NOMO-1 (cell line): ENCODE results near the gene NUDT1.
A peak's percentile ranks its signal among the peaks of the same experiment; 100 is the strongest.

Experiments
- DNase-seq, 2 experiments: peaks; one replicate each; lab custom pipeline; 2025; ENCODE audit not compliant: unreplicated experiment in 2 of 2; lab: John Stamatoyannopoulos, UW

NUDT1 gene

DNA sequence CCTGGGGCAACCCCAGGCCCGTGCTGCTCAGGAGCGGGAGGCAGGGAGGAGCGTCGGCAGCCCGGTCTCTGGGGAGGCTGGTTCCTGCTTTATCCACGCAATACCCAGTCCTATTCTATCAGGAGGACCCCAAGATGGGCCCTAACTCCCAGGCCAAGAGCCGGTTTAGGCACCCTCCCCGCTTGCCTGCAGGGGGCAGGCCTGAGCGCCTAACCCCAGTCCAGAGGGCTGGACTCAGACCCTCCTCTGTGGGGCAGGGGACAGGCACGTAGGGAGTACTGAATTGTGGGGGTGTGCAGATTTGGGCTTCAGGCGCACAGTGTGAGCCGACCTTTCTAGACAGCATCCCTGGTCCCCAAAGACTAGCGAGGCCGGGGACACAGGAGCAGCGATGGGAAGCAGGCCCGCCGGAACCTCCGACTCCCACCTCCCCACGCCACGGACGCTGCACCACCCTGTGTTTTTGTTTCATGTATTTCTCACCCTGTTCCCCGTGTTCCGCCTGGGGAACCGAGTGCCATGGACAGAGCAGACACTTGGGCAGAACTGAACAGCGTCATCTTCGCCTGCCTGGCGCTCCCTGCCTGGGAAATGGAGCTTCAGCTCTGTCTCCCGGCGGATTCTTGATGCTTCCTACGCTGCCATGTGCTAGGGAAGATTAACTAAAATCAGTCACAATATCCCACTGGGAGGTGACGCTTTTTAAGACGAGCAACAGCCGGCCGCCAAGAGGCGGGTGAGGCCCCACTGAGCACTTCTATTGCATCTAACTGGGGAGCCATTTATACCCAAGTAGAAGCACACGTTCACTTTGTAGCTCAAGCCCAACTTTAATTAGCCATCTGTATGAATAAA is 5.3 kb downstream of the NUDT1 start:
- DNase-seq, result no peak

DNA sequence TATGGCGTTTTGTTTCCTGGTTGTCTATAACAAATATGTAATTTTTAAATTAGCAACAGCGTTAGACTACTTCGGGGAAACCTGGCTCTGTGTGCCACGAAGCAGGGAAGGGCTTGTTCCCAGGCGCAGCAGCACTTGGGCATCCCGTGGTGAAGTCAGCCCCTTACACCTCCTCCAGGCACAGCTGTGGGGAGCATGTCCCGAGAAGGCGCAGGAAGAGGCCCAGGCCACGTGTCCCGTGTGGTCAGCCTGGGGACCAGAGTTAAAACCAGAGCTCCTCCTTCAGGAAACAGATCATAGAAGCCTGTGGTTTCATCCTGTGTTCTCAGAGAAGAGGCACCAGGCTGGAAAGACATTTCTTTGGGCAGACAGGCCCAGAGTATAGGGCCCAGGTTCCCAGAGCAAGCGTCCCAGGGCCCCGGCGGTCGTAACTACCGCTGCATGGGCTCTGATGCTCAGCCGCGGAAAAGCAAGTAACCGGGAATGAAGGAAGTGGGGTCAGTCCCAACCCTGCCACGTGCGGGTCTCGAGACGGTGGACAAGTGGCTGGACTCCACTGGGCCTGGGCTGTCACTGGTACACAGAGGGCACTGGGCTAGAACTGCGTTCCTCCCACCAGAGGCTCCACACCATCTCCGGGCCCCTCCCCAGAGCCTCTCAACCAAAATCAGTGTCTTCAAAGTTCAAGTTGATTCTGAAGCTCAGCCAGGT is 7.1 kb downstream of the NUDT1 start:
- peak; percentile 46 to 86 for DNase-seq

DNA sequence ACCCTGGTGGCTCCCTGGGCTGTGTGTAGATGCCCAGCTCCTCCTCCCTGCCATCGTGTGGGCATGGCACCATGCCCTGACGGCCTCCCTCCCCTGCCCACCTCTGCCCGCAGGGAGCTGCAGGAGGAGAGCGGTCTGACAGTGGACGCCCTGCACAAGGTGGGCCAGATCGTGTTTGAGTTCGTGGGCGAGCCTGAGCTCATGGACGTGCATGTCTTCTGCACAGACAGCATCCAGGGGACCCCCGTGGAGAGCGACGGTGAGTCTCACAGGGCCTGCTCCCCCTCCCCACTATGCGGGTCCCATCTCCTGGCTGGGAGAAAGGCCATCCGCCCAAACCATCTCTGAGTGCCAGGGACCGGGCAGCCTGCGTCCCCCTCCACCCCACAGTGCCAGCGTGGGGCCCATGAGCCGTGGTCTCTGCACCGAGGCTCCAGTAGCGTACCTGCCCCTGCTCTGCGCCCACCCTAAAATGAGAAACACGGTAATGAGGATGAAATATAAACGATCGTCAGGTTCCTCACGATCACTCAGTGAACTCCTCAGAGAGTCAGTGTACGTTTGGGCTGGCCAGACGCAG is 7.8 kb downstream of the NUDT1 start:
- DNase-seq, result no peak

DNA sequence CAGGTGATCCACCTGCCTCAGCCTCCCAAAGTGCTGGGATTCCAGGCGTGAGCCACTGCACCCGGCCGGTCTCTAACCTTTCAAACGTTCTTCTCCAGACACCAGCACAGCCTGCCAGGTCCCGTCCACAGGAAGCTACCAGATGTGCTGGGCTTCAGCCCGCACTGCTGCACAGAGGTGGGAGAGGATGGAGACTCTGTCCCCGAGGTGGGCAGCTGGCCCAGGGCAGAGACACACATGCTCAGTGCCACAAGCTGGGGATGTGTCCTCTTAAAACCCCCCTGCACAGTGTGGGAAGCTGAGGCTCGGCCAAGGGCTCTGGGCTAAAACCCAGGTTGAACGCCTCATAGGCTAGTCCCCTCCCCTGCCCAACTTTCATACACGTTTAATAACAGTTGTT is 9.4 kb downstream of the NUDT1 start:
- no peak for DNase-seq

DNA sequence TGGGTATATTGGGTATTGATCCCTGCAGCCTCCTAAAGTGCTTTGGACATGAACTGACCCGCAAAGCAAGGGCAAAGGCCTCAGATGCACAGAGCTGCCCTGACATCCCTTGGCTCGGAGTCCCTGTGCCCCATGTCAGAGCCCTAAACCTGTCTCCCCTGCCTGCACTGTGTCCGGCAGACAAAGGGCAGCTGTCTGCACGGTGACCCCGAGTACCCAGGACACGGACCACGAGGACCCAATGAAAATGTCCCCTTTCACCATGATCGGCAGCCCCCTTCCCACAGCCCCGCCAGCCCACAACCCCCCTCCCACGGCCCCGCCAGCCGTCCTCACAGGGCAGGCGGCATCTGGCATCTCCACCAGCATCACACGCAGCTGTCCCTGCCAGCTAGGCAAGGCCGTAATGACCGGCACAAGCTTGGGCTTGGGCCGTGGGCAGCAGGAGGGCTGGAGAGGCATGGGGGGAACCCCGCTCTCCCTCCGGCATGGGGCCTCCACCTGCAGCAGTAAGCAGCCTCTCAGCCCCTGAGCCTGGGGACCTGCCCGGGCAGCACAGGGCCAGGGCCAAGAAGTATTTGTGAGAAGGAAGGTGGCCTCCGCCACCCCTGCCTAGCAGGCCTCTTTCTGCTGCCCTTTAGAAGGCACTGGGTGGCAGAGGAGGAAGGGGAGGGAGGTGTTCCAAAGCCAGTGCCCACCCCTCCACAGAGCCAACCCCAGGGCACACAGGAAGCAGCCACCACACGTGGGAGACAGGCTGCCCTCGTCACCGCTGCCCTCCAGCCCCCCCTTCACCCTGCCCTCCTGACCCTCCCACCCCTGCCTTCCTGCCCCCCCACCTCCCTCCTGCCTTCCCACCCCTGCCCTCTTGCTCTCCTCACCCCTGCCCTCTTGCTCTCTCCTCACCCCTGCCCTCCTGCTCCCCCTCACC is 10.1 kb downstream of the NUDT1 start:
- DNase-seq, result no peak

DNA sequence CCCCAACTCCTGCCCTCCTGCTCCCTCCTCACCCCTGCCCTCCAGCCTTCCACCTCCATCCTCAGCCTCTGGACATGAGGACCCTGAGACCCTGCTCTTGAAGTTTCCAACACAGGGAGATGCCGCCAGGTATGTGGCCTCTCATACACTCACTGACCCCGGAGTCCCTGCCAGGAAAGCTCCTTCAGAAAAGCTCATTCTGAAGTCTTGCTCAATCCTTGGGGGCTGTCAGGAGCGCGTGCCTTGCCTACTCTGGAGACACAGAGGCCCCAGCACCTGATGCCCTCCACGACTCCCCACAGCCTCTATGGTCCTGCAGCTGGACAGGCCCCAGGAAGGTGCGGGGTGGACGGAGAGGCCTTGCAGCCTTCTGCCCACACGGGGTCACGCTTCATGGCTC is 11.0 kb downstream of the NUDT1 start:
- DNase-seq, result no peak

DNA sequence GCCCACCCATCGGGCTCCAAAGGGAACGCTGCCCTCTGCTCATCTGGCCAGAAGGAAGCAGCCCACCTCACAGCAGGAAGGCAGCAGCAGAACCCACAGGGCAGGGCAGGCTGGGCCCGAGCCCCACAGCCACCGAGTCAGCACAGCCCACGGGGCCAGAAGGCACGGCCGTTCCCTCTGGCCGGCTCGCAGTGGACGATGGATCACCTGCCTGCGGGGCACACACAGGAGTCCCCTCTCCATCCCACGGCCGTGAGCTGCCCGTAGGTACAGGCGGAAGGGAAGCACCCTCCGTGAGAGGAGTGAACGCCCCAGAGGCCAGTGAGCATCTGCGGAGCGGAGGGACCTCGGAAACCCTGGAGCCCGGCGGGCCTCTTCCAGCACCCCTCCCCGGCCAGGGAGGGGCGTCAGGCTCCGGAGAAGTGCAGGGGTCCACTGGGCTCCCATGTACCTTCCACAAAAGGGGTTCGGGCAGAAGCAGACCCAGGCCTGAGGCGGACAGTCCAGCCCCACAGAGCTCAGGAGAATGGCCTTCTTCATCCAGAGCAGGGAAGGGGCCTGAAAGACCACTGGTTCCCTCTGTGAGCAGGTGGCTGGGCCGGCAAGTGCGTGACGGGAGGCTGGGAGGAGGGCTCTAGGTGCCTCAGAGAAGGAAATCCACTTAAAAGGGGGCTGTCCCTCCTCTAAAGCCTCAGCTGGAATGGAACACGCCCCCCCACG is 11.7 kb downstream of the NUDT1 start:
- no peak for DNase-seq

DNA sequence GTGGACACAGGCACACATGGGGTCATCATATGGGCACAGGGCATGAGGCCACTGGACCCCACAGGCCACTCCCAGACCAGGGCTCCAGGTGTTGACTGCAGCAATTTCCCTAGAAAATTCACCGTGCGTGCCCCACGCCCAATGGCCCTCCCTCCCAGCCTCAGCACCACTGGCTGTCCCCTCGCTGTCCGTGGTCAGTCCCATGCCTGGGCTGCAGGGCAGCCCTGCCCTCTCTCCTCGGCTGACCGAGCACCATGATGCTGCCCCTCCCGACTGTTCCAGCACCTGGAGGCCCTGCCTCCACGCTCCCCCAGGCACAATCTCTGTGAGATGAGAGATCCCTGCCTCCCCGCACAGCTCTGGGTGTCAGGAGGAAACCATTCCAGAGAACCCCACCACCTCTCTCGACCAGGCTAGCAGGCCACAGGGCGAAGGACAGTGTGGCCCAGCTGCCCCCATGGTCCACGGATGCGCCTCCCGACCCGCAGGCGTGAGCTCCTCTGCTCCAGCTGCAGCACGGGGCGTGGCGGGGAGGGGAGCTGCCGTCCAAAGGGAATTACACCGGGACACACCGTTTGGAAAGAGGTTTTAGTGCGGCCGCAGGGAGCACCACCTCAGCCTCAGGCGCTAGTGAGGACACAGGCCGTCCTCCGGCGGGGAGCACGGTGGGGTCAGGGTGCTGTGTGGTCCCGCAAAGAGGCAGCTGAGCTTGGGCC is 12.6 kb downstream of the NUDT1 start:
- DNase-seq, result no peak

DNA sequence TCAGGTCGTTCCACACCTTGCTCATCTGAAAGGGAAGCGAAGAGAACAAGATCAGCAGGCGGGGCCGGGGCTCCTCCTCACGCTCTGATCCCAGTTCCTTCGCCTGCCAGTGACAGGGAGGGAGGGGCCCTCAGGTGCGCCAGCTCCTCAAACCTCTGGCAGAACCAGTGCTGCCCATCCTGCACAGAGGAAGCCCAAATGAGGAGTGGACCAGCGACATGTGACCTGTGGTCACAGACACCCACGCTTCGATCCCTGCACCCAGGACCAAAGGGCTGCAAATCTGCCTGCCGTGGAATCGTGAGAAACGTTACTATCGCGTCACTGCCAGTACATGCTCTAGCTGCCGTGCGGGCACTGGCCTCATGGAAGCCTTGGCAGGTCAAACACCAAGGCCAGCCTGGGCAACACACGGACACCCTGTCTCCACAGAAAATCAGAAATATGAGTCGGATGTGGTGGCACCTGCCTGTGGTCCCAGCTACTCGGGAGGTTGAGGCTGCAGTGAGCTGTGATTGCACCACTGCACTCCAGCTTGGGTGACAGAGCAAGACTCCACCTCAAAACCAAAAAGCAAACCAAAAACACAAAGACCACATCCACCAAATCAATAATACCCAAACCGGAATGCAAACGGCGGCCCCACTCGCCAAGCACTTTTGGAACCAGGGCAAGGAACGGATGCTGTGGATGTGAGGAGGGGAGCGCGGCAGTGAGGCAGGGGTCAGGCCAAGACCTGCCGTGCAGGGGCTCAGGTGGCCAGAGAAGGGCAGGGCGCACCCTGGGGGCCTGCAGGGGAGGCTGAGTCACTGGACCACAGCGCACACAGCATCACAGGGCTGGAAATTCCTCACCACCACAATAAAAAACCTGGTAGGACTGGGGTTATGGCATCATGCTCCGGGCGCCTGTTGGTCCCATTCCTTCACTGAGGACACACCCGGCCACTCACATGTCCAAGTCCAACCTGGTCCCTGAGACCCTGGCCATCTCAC is 13.4 kb downstream of the NUDT1 start:
- no peak for DNase-seq

DNA sequence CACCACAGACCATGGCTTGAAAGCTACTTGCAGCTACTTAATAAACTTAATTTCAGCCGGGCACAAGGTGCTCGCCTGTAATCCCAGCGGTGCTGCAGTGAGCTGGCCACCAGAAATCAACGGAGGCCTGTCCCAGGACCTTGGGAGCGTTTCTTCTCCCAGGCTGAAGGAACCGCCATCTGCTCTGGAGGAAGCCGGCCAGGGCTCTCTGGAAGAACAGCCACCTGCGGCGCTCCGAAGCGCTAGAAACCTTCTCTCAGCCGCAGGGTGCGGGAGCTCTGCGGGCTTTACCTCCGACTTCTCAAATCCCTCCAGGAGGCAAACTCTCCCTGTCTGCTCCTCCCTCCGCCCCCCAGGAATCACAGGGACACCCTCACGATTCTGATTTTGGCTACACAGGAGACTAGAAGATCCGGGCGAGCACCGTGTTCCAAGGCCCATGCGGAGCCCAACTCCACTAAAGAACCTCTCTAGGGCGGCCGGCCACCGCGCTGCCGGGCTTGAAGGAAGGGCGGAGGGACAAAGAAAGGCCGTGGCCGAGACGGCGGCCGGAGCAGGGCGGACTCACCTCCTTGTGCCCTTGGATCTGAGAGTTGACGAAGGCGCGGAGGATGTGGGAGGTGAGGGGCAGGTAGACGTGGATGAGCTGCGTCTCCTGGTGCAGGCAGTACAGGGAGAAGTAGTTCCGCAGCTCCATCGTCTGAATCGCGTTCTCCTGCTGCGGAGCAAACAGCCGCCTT is 14.4 kb downstream of the NUDT1 start:
- no peak for DNase-seq

DNA sequence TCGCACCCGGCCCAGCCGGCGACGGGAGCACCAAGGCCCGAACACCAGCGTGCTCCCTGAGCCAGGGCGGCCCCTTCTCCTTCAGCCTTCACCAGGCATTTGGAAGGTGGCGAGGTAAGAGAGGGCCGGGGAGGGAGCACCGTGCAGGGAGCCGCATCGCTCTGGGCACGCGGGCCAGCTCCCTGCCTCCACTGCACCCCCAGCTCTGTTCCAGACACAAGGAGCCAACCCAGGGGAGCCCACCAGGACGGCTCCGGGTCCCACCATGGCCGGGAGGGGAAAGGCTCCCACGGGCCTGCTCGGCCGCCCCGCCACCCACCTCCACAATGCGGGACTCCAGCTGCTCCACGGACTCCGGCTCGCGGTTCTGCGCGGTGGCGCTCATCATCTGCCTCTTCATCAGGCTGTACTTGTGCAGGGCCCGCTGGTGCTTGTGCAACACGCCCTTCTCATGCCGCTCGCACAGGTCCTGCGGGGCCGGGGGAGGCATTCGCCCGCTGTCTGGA is 15.1 kb downstream of the NUDT1 start:
- no peak for DNase-seq

DNA sequence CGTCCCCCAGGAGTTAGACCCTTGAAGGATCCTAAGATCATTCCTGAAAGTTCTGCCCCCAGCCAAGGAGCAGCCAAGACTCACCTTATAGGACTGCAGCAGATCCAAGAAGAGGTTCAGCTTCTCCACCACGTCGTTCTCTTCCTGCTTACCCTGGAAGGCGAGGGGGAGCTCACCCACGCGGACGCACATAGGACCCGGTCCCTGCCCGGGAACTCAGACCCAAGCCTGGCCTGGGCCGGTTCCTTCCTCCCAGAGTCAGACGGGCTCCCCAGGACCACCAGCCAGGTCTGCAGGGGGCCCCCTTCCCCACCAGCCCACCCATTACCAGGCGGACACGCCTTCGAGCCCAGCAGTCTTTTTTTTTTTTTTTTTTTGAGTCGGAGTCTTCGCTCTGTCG is 15.6 kb downstream of the NUDT1 start:
- no peak for DNase-seq

DNA sequence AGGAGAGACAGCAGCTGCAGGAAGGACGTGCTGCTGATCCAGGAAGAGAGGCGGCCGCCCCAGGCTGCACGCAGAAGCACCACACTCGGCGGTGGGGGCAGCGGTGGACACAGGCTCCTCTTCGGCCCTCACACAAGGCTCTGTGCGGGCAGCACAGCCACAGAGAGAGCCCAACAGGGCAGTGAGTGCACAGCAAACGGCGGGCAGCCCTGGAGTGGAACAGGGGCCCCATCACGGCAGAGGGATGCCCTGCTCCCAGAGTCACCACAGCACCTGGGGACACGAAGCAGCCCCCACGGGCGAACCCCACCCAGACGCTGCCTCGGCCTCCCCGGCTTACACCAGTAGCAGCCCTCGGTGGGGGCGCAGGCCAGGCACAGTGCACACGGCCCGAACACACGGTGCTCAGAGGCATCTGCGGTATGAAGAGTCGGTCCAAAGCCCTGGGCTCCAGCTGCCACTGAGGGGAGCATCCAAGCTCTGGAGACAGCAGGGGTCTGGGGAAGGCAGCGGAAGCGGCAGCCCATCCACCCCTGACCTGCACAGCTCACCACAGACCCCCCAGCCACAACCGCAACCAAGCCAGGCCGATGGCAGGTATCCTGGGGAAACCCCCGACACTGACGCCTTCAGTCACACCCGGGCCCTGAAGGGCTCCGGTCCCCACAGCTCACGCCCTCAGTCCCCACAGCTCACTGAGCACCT is 16.8 kb downstream of the NUDT1 start:
- DNase-seq, result no peak

DNA sequence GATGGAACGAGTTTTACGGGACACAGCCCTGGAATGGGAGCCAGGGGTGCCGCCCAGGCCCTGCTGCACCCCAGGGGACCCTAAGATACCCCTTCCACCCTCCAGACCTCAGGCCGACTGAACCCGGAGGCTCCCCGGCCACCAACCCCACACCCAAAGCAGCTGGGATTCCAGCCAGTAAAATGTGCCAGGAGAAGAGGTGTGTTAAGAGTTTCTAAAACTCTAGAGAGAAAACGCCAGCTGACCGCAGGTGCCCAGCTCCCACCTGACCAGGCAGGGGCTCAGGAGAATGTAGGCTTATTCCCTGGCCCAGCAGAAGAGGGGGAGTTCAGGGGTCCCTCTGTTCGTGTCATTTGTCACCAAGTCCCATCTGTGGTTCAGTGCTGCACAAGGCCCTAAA is 17.5 kb downstream of the NUDT1 start:
- no peak for DNase-seq

DNA sequence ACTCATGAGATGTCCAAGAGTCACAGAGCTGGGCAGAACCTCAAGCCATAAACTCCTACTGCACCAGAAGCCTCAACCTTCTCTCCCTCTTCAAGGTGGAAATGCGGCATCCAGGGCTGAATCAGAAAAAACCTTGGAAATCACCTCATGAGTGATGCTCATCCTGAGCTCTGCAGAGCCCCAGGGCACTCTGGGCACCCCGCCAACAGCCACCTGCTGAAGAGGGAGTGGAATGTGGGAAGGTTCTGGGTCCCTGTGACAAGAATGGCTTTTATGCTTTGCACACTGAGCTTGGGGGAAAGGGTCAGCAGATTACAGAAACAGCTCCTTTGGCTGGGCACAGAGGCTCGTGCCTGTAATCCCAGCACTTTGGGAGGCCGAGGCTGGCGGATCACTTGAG is 18.8 kb downstream of the NUDT1 start:
- DNase-seq, result no peak

DNA sequence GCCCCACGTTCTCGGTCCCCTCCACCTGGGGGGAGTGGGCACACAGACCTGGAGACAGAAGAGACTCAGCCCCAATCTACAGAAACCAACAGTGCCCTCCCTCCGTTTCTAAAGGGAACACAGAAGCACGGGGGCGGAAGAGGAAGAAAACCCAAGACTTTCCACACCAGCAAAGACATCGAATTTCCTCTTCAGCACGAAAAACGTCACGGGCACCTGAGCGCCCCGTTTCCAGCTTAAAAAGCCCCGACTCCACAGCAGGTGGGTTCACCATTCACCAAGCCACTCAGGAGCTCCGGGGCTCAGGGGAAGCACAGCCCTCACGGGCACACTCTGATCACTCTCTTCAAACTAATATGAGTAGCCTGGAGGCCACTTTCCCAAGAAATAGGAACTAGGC is 19.6 kb downstream of the NUDT1 start:
- DNase-seq, result peak; percentile 25 to 68

DNA sequence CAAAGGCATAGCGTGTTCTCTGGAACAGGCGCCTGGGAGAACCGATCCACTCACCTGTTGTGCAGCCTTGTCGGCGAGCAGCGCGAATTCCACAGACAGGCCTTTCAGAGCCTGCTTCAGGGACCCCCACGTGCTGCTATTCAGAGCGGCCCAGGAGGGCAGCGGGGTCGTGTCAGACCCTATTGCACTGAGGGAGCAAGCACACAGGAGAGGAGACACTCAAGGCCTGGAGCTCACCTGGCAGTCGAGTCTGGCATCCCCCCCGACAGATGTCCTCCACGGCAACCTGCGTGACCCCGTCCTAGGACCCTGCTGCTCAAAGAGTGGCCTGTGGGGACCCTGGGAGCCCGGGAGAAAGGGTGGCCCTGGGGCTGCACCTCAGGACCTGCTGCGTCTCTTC is 21.1 kb downstream of the NUDT1 start:
- no peak for DNase-seq
